Measurements from ENCODE around the gene LOXL1. TPM values are rescaled to one million over a fixed set of nuclear protein-coding genes. Genes with fewer than 3 reads are reported as not detected.

LOXL1 gene
- total and polyA plus RNA-seq, 10 of the 15 experiments (the other 5 are each of a cell fraction or from before 2014, with no cell fraction given), result 0.07 to 0.15 TPM; not detected in 8

DNA sequence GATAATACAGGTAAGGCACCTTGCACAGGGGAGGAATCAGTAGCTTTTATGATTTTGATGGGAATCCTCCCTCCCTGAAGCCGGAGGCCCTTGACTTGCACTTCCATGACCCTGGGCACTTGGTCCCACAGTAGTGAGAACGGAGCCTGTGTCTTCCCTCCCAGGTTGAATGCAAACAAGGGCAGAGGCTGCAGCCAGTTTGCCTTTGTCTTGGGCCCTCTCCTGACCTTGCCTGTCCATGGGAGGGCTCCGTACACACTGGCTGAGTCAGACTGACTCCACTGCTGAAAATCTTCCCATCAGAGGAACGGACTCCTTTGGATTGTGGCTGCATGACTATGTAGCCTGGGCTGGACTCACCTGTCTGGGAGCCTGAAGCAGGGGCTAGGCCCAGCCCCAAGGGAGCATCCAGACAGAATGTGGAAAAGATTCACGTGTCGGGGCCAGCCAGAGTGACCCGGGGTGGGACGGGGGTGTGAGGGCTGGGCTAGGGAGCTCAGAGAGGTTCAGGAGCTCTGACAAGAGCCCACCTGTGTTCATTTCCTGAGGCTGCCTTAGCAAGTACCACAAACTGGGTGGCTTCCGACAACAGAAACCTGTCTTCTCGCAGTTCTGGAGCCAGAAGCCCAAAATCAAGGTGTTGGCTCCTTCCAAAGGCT is 43.4 kb upstream of the LOXL1 start:
- DNase-seq (ENCODE audit: low read depth, low spot score) (no peak), FAIRE-seq (no peak), ATAC-seq (no peak)
- CTCF ChIA-PET, result no interaction called here
- POLR2A ChIA-PET, result no interaction called here
- Histone ChIP-seq H3K27me3 (replicated peaks in 1 of 2; ENCODE audit: control insufficient read depth in 2 of 2, insufficient read depth in 2 of 2, low read length in 1 of 2) (peaks cover 0 to 4% of the 10 kb centered on the region in 2 experiments; a peak in 2 of 4 replicates), H3K4me1 (ENCODE audit: control insufficient read depth, insufficient read depth, low read length) (no peaks in the 10 kb centered on the region), H3K4me3 (no peak overlapping the region), H3K27ac (ENCODE audit: control insufficient read depth, insufficient read depth) (no peak overlapping the region), H3K79me2 (ENCODE audit: control insufficient read depth, insufficient read depth, low read length) (no peaks in the 10 kb centered on the region), H2AFZ (ENCODE audit: control insufficient read depth, low read depth, low read length) (no peak overlapping the region), H3K36me3 (ENCODE audit: control insufficient read depth in 2 of 2, insufficient read depth in 2 of 2, low read length in 1 of 2) (no peaks in the 10 kb centered on the region), H3K9me3 (replicated peaks; ENCODE audit: control insufficient read depth, insufficient read depth, low read length) (no peaks in the 10 kb centered on the region), H4K20me1 (ENCODE audit: control insufficient read depth, insufficient read depth) (no peaks in the 10 kb centered on the region), H3K4me2 (ENCODE audit: control insufficient read depth, insufficient read depth) (no peak overlapping the region), H3K9ac (ENCODE audit: control insufficient read depth, insufficient read depth, low read length) (no peak overlapping the region)
- RAD21 ChIA-PET (ENCODE audit: unreplicated experiment), result no interaction called here
- intact Hi-C loops (cut with micrococcal nuclease; ENCODE audit: unreplicated experiment), result no loop called here
- WGBS (ENCODE audit: insufficient coverage, insufficient replicate concordance, low lambda C conversion rate, missing lambda C conversion rate), result 13% methylated on average over 10 of the region's 10 CpGs
- in situ Hi-C loops (cut with MboI), result no loop called here
- SMC1A ChIA-PET (ENCODE audit: uncharacterized antibody, unreplicated experiment), result no interaction called here
- TF ChIP-seq FOXK2 (IDR thresholded peaks at IDR 0.05), result no peak
- no peak for TF ChIP-seq ASH2L (IDR thresholded peaks at IDR 0.05; ENCODE audit: borderline replicate concordance, low read depth)
- TF ChIP-seq, protein P1, sequence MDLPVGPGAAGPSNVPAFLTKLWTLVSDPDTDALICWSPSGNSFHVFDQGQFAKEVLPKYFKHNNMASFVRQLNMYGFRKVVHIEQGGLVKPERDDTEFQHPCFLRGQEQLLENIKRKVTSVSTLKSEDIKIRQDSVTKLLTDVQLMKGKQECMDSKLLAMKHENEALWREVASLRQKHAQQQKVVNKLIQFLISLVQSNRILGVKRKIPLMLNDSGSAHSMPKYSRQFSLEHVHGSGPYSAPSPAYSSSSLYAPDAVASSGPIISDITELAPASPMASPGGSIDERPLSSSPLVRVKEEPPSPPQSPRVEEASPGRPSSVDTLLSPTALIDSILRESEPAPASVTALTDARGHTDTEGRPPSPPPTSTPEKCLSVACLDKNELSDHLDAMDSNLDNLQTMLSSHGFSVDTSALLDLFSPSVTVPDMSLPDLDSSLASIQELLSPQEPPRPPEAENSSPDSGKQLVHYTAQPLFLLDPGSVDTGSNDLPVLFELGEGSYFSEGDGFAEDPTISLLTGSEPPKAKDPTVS (IDR thresholded peaks at IDR 0.05; ENCODE audit: low read depth, low read length), result no peak
- no peak for TF ChIP-seq TARDBP (IDR thresholded peaks at IDR 0.05; ENCODE audit: borderline replicate concordance)
- TF ChIP-seq YY1 (IDR thresholded peaks at IDR 0.05; ENCODE audit: low read depth, low read length), result no peak
- no peak for TF ChIP-seq TCF7 (IDR thresholded peaks at IDR 0.05; ENCODE audit: borderline replicate concordance)
- no peak for TF ChIP-seq ZSCAN29 (IDR thresholded peaks at IDR 0.05)
- no peak for TF ChIP-seq RB1 (IDR thresholded peaks at IDR 0.05; ENCODE audit: borderline replicate concordance)
- no peak for TF ChIP-seq PAX5 (IDR thresholded peaks at IDR 0.05; ENCODE audit: borderline replicate concordance, low read depth, low read length)
- TF ChIP-seq KAT2A (conservative IDR thresholded peaks at IDR 0.05; ENCODE audit: control insufficient read depth, low read depth, low read length), result no peak
- no peak for TF ChIP-seq TCF3 (IDR thresholded peaks at IDR 0.05; ENCODE audit: borderline replicate concordance, insufficient read depth, low read depth, low read length)
- TF ChIP-seq CHD2 (IDR thresholded peaks at IDR 0.05; ENCODE audit: borderline replicate concordance, low read depth, low read length), result no peak
- TF ChIP-seq BHLHE40 (IDR thresholded peaks at IDR 0.05; ENCODE audit: borderline replicate concordance in 1 of 2, low read depth in 2 of 2, low read length in 1 of 2), result no peak
- no peak for TF ChIP-seq DPF2 (IDR thresholded peaks at IDR 0.05)
- no peak for TF ChIP-seq ZNF24 (IDR thresholded peaks at IDR 0.05)
- BruUV-seq (replicated peaks), result no TSS peak
